AG04450 (cell line): ENCODE results near the gene RASGEF1C. TPM values are rescaled to one million over a fixed set of nuclear protein-coding genes. Genes with fewer than 3 reads are reported as not detected.

ENCODE experiments used
- CTCF ChIA-PET: fragments of 300-600, 350-600 bp; formaldehyde crosslinking; extraction: SDS; loops from one replicate; lab custom pipeline; 2022; ENCODE audit warnings: antibody characterized with exemption, inconsistent platforms; lab: Charles Lee
- POLR2A ChIA-PET: fragments of 350-600 bp; formaldehyde crosslinking; extraction: SDS; loops from one replicate; lab custom pipeline; 2021; ENCODE audit warnings: antibody characterized with exemption, inconsistent platforms; lab: Yijun Ruan, JAX
- DNase-seq: peaks from one replicate; pipeline ENCODE4 v3.0.0-alpha.2; 2011; ENCODE audit warnings: low read depth, low spot score
- H3K27ac ChIP-seq: one replicate; pipeline ENCODE4 v1.5.1; 2012; ENCODE audit warnings: low read depth, low read length, control low read depth
- H3K27me3 ChIP-seq: one replicate; pipeline ENCODE4 v1.6.0; 2012; ENCODE audit warnings: low read length; ENCODE audit not compliant: control insufficient read depth, insufficient read depth
- H3K4me3 ChIP-seq: 2 replicates; pipeline ENCODE4 v1.5.1; 2011; ENCODE audit warnings: mild to moderate bottlenecking, low read depth, low read length, control low read depth
- H3K9me3 ChIP-seq: 2 replicates; pipeline ENCODE4 v1.5.1; 2012; ENCODE audit warnings: low read length; ENCODE audit not compliant: control insufficient read depth, insufficient read depth
- CTCF ChIP-seq: IDR thresholded peaks from 2 replicates; pipeline ENCODE4 v1.5.1; 2011; ENCODE audit warnings: low read depth, low read length, control low read depth, inconsistent platforms
- polyA plus RNA-seq: library from polyadenylated mRNA; depleted of rRNA; stranded (reverse); fragments of >200 nt; gene quantifications from 2 replicates; pipeline ENCODE4 v1.2.3, GENCODE V29; 2011

The RASGEF1C gene
- polyA plus RNA-seq, 1 experiment, result not detected

GRCh38 chr5:180122875-180123274 is 86.1 kb downstream of the RASGEF1C start:
- DNase-seq, result no peak
- Histone ChIP-seq H3K27me3 (peaks cover 5% of the 10 kb centered on the region), H3K27ac (no peak overlapping the region), H3K9me3 (no peaks in the 10 kb centered on the region; the same call in 1 of the 2 replicates), H3K4me3 (no peak overlapping the region)
- CTCF ChIA-PET, result interaction anchor here (0.8 to 4.0 kb wide), 2 partner anchors 27 to 87 kb away, joined by 3 to 31 read pairs; partner anchors contain the start of gene RASGEF1C
- no peak for TF ChIP-seq CTCF
- POLR2A ChIA-PET, result no interaction called here

GRCh38 chr5:180121826-180122413 is 87.1 kb downstream of the RASGEF1C start:
- Histone ChIP-seq H3K9me3 (no peaks in the 10 kb centered on the region; the same call in 1 of the 2 replicates), H3K27me3 (peaks cover 5% of the 10 kb centered on the region), H3K27ac (no peak overlapping the region), H3K4me3 (no peak overlapping the region)
- no peak for TF ChIP-seq CTCF
- ChIA-PET CTCF (no interaction called here), POLR2A (no interaction called here)
- DNase-seq, result no peak

GRCh38 chr5:180120237-180121101 is 88.5 kb downstream of the RASGEF1C start:
- ChIA-PET POLR2A (no interaction called here), CTCF (no interaction called here)
- peaks cover 5% of the 10 kb centered on the region for H3K27me3 ChIP-seq
- no peak for DNase-seq
- TF ChIP-seq CTCF, result no peak
- H3K27ac ChIP-seq, result no peak overlapping the region
- no peak overlapping the region for H3K4me3 ChIP-seq
- H3K9me3 ChIP-seq, result no peaks in the 10 kb centered on the region; the same call in 1 of the 2 replicates

GRCh38 chr5:180119903-180120236 is 89.1 kb downstream of the RASGEF1C start:
- TF ChIP-seq CTCF, result no peak
- Histone ChIP-seq H3K4me3 (no peak overlapping the region), H3K9me3 (no peaks in the 10 kb centered on the region; the same call in 1 of the 2 replicates), H3K27me3 (peaks cover 3% of the 10 kb centered on the region), H3K27ac (no peak overlapping the region)
- ChIA-PET POLR2A (no interaction called here), CTCF (no interaction called here)
- DNase-seq, result no peak
